IPS DF 6.9 (cell line): ENCODE data around the gene MAT1A.
"Not testable (repeated sequence)": the region's sequence is repeated elsewhere in the genome, so short reads cannot be mapped to it uniquely, and the experiment has no call there.

Experiments
- DNase-seq: peaks from one replicate; pipeline ENCODE4 v3.0.0-alpha.2; 2013; ENCODE audit warnings: low read depth, low spot score
- H3K27ac ChIP-seq: one replicate; pipeline ENCODE4 v1.5.1; 2013; ENCODE audit warnings: low read length, control low read depth
- H3K27me3 ChIP-seq: 2 replicates; pipeline ENCODE4 v1.6.1; 2013; ENCODE audit warnings: mild to moderate bottlenecking, low read length; ENCODE audit not compliant: control insufficient read depth, insufficient read depth
- H3K36me3 ChIP-seq: 2 replicates; pipeline ENCODE4 v1.6.1; 2013; ENCODE audit warnings: low read length; ENCODE audit not compliant: control insufficient read depth, insufficient read depth
- H3K4me1 ChIP-seq: 2 replicates; pipeline ENCODE4 v1.6.1; 2013; ENCODE audit warnings: low read length; ENCODE audit not compliant: control insufficient read depth, insufficient read depth
- H3K4me3 ChIP-seq: 2 replicates; pipeline ENCODE4 v1.5.1; 2013; ENCODE audit warnings: mild to moderate bottlenecking, low read length
- H3K9me3 ChIP-seq: 2 replicates; pipeline ENCODE4 v1.6.1; 2013; ENCODE audit warnings: low read length, inconsistent platforms; ENCODE audit not compliant: control insufficient read depth, insufficient read depth
- WGBS: extraction: QIAGEN DNeasy Blood & Tissue Kit; methylation state at CpG from one replicate; pipeline ENCODE4 v1.1.7; 2013; ENCODE audit warnings: mixed read lengths, missing lambda C conversion rate; ENCODE audit not compliant: insufficient read length, insufficient coverage; 5-methylcytosine and 5-hydroxymethylcytosine counted together

The MAT1A gene

DNA sequence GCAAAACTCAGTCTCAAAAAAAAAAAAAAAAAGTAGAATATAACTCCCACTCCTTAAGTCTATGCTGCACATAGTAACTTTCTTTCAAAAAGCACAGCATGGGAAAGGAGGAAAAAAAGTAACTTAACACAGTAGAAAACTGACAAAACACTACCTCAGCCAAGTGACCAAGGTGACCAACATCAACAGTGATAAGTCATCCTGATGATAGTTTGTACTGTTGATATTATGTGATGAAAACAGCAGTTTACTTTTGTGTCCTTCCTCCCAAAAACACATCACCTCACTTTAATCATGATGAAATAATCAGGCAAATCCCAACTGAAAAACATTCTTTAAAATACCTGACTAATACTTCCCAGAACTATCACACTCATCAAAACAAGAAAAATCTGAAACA lies 29.3 kb upstream of the MAT1A start:
- no peak for DNase-seq
- no peaks in the 10 kb centered on the region for H3K36me3 ChIP-seq
- no peaks in the 10 kb centered on the region for H3K4me1 ChIP-seq
- no peaks in the 10 kb centered on the region for H3K9me3 ChIP-seq
- no peak overlapping the region for H3K4me3 ChIP-seq
- H3K27me3 ChIP-seq, result no peaks in the 10 kb centered on the region
- no peak overlapping the region for H3K27ac ChIP-seq

DNA sequence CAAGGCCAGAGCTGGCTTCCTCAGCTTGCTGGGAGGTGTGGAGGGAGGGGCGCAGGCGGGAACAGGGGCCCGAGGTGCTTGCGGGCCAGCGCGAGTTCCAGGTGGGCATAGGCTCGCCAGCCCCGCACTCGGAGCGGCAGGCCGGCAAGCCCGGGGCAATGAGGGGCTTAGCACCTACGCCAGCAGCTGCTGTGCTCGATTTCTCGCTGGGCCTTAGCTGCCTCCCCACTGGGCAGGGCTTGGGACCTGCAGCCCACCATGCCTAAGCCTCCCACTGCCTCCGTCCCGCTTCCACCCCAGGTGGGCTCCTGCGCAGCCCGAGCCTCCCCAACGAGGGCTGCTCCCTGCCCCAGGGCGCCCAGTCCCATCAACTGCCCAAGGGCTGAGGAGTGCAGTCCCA lies 25.9 kb upstream of the MAT1A start:
- no CpG with 5 or more reads among the region's 21 CpGs for WGBS
- Histone ChIP-seq H3K27me3 (no peaks in the 10 kb centered on the region), H3K27ac (no peak overlapping the region), H3K4me1 (no peaks in the 10 kb centered on the region), H3K36me3 (no peaks in the 10 kb centered on the region), H3K4me3 (no peak overlapping the region), H3K9me3 (no peaks in the 10 kb centered on the region)
- no peak for DNase-seq

DNA sequence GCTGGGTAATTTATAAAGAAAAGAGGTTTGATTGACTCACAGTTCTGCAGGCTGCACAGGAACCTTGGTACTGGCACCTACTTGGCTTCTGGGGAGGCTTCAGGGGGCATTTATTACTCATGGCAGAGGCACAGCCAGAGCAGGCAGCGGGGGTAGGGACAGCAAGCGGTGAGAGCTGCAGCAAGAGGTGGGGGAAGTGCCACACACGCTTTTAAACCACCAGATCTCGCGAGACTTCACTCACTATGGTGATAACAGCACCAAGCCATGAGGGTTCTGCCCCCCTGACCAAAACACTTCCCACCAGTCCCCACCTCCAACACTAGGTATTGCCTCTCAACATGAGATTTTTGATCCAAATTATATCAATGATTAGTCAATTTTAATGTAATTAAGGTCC lies 24.1 kb upstream of the MAT1A start:
- H3K9me3 ChIP-seq, result no peaks in the 10 kb centered on the region
- H3K36me3 ChIP-seq, result no peaks in the 10 kb centered on the region
- no peaks in the 10 kb centered on the region for H3K27me3 ChIP-seq
- no peak overlapping the region for H3K4me3 ChIP-seq
- no CpG with 5 or more reads among the region's 5 CpGs for WGBS
- H3K4me1 ChIP-seq, result no peaks in the 10 kb centered on the region
- no peak overlapping the region for H3K27ac ChIP-seq
- no peak for DNase-seq

DNA sequence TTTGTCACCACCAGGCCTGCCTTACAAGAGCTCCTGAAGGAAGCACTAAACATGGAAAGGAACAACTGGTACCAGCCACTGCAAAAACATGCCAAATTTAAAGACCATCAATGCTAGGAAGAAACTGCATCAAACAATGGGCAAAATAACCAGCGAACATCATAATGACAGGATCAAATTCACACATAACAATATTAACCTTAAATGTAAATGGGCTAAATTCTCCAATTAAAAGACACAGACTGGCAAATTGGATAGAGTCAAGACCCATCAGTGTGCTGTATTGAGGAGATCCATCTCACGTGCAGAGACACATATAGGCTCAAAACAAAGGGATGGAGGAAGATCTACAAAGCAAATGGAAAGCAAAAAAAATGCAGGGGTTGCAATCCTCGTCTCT lies 16.5 kb upstream of the MAT1A start:
- DNase-seq, H3K36me3 ChIP-seq, H3K4me3 ChIP-seq, H3K9me3 ChIP-seq, H3K4me1 ChIP-seq, H3K27me3 ChIP-seq, H3K27ac ChIP-seq: not testable (repeated sequence)
- no CpG with 5 or more reads among the region's 3 CpGs for WGBS

DNA sequence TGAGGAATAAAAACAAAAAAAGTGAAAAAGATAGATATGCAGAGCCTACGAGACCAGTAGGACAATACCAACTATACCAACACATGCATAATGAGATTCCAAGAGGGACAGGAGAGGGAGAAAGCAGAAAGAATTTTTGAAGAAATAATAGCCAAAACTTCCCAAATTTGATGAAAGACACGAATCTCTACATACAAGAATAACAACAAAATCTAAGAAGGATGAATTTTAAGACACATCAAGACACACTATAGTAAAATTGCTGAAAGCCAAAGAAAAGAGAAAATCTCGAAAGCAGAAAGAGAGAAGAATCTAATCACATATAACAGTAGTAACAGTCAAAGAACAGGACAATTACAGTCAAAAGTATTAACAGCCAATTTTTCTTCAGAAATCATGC lies 7.5 kb upstream of the MAT1A start:
- DNase-seq, result no peak
- no peaks in the 10 kb centered on the region for H3K9me3 ChIP-seq
- no peaks in the 10 kb centered on the region for H3K27me3 ChIP-seq
- H3K4me3 ChIP-seq, result no peak overlapping the region
- H3K4me1 ChIP-seq, result no peaks in the 10 kb centered on the region
- no peaks in the 10 kb centered on the region for H3K36me3 ChIP-seq
- WGBS, result no CpG with 5 or more reads among the region's 3 CpGs
- no peak overlapping the region for H3K27ac ChIP-seq

DNA sequence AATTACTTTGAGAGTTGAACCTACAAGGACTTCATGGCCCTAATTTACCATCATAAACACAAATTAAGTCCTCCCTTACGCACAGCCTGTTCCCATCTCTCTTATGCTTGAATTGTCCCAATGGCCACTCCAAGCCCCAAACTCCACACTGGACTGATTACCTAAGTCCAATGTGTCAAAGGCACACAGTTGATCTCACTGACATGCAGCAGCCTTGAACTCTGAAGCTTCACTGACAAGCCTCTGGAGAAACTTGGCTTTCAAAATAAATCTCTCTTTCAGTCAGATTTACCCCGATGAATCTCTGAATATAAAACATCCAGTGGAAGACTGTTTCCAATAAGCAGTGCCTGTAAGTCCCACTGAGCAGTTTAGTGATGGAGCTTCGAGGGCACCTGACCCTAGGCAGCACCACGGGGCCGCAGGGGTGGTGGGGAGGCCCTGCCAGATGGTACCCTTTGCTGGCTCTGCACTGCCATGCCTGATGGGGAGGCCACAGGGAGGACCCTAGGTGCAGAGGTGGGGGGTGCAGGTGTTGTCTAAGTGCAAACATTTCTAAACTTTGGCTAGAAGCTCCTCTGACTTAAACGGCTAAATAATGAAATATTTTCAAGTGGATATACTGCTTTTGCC lies 3.3 kb upstream of the MAT1A start:
- H3K36me3 ChIP-seq, result no peaks in the 10 kb centered on the region
- no peak for DNase-seq
- peaks cover 2% of the 10 kb centered on the region; the same call in 1 of the 2 replicates for H3K4me1 ChIP-seq
- no CpG with 5 or more reads among the region's 6 CpGs for WGBS
- no peak overlapping the region for H3K4me3 ChIP-seq
- H3K27ac ChIP-seq, result no peak overlapping the region
- no peaks in the 10 kb centered on the region for H3K9me3 ChIP-seq
- no peaks in the 10 kb centered on the region for H3K27me3 ChIP-seq

DNA sequence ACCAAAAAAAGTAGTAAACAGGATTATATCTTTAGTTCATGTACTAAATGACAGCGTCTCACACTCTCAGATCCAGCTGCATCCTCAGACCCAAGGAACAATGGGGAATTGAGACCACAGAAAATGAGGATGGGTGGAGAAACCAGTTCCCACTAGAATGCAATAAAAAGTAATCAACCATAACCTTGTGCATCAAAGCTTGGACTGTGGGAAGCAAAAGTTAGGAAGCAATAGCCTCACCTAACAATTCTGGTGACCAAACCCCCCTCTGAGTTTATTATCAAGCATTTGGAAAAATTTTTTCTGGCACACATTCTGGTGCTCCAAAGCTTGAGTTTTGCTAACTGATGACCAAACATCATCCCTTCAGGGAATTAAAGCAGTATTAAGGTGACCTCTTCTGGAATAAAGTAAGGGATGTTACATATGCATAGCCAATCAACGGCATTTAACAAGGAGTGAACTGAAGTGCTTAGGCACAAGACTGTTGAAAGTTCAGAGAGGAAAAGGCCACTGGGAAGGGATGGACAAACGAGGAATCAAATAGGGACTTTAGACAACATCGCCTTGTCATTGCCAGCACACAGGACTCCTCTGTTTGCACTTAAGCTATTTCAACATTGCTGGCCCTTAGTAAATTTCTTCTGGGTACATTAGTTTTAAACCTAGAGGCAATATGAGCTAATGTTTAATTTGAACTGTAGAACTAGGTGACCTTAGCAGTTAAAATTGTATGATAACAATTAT lies 1.2 kb upstream of the MAT1A start:
- H3K4me3 ChIP-seq, result no peak overlapping the region
- no peaks in the 10 kb centered on the region for H3K27me3 ChIP-seq
- no CpG with 5 or more reads among the region's 4 CpGs for WGBS
- no peaks in the 10 kb centered on the region for H3K9me3 ChIP-seq
- DNase-seq, result no peak
- H3K4me1 ChIP-seq, result peaks cover 2% of the 10 kb centered on the region; the same call in 1 of the 2 replicates
- no peaks in the 10 kb centered on the region for H3K36me3 ChIP-seq
- H3K27ac ChIP-seq, result no peak overlapping the region

DNA sequence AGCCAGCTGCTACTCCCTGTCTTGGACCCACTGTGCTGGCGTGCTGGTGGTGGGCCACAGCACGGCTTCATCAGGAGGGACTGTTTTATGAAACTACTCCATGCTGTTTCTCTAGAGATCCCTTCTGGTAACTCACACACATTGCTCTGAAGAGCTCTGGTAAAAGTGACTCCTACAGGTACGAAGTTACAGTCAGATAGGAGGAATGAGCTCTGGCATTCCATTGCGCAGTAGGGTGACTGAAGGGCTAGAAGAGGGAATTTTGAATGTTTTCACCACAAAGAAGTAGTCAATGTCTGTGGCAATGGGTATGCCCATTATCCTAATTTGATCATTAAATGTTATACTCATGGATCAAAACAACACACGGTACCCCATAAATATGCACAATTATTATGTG lies 609 bp downstream of the MAT1A start:
- no peaks in the 10 kb centered on the region for H3K27me3 ChIP-seq
- WGBS, result no CpG with 5 or more reads among the region's 5 CpGs
- H3K9me3 ChIP-seq, result no peaks in the 10 kb centered on the region
- no peaks in the 10 kb centered on the region for H3K36me3 ChIP-seq
- no peak overlapping the region for H3K27ac ChIP-seq
- no peak overlapping the region for H3K4me3 ChIP-seq
- DNase-seq, result no peak
- peaks cover 2% of the 10 kb centered on the region; the same call in 1 of the 2 replicates for H3K4me1 ChIP-seq

DNA sequence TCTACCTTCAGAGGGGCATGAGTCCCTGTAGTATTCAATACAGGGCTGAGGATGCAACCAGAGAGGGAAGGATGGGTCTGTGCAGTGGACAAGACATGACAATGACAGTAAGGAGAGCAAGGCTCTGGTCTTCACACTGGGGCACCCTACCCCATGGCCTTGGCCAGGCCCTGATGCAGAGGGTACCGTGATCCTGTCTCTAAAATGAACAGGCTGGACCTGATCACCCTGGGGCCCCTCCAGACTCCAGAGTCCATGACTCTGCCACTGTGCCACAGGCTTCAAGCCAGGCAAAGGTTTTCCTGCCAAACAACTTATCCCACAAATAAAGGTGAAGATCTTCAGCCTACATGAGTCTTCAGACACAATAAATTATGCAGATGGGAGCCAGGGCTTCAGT lies 4.9 kb downstream of the MAT1A start:
- Histone ChIP-seq H3K4me3 (no peak overlapping the region), H3K27me3 (no peaks in the 10 kb centered on the region), H3K4me1 (no peaks in the 10 kb centered on the region), H3K9me3 (no peaks in the 10 kb centered on the region), H3K36me3 (no peaks in the 10 kb centered on the region), H3K27ac (no peak overlapping the region)
- WGBS, result no CpG with 5 or more reads among the region's 1 CpG
- DNase-seq, result no peak

DNA sequence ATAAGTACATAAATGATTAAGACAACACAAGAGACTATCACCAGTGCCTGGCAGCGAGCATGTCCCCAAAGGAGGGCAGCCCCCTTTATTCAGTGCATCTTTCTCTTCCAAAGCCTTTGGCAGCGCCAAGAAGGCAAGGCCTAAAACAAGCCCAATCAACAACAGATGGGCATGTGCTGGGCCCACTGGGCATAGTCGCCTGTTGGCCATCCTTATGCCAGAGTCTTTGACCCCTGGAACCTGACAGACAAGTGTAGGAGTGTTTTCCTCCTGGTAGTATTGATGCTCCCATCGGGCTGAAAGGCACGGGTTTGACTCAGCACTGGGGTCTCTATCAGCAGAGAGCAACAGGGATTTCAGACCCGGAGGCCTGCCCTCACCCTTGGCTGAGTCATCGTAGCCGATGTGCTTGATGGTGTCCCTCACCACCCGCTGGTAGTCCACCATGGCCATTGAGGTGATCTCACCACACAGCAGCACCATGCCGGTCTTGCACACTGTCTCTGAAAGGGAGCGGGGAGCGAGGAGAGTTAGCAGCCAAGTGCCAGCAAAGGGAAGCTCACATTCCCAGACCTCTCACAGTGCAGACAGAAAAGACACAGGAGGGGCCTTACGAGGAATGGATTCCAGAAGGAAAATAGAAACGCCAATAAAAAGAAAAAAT lies 5.8 kb downstream of the MAT1A start:
- no CpG with 5 or more reads among the region's 14 CpGs for WGBS
- Histone ChIP-seq H3K27me3 (no peaks in the 10 kb centered on the region), H3K4me1 (no peaks in the 10 kb centered on the region)

More for the DNA sequence above, 5.8 kb downstream of the MAT1A start:
- no peaks in the 10 kb centered on the region for H3K9me3 ChIP-seq
- H3K27ac ChIP-seq, result no peak overlapping the region
- H3K4me3 ChIP-seq, result no peak overlapping the region
- H3K36me3 ChIP-seq, result no peaks in the 10 kb centered on the region
- no peak for DNase-seq
